Glomerular visceral epithelial cell (primary cell): ENCODE results near the gene ADGRG3.

ENCODE experiments used
- DNase-seq: peaks from one replicate; pipeline ENCODE4 v3.0.0-alpha.2; 2016; ENCODE audit errors: extremely low spot score

The ADGRG3 gene

GRCh38 chr16:57679767-57680482, 11.8 kb downstream of the ADGRG3 start:
- DNase-seq = no peak

GRCh38 chr16:57680842-57681375, 12.8 kb downstream of the ADGRG3 start:
- DNase-seq = no peak

DNA sequence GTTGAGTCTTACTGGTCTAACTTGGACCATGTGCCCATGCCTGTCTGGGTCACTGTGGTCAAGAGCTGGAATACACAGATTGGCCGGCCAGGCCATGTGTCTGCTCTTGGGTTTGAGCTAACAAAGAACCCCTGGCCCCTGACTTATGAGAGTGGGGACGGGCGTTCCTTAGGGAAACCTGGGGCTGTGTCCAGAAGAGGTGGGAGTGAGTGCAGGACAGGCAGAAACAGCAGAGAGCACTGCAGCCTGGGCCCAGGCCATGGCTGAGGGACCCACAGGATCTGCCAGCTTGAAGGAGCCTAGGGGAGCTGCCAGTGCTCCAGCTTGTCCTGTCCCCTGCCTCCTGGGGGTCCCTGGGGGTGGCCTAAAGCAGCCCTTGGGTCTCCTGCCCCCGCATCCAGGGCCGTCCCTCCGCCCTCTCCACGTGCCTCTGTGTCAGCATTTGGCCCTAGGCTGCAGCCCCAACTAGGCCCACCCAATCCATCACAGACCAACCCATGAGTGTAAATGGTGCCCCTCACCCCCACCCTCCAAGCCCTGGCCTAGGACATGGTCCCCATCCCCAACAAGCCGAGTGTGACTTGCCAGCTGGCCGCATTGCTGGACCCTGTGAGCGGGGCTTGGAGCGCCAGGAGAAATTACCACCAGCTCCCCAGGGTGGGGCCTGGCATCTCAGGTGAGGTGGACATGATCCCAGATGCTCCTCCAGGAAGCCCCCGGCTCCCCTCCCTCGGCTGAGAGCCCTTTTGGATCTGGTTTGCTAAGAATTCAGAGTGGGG, 14.0 kb downstream of the ADGRG3 start:
- no peak for DNase-seq

GRCh38 chr16:57682809-57683635, 14.9 kb downstream of the ADGRG3 start:
- no peak for DNase-seq

DNA sequence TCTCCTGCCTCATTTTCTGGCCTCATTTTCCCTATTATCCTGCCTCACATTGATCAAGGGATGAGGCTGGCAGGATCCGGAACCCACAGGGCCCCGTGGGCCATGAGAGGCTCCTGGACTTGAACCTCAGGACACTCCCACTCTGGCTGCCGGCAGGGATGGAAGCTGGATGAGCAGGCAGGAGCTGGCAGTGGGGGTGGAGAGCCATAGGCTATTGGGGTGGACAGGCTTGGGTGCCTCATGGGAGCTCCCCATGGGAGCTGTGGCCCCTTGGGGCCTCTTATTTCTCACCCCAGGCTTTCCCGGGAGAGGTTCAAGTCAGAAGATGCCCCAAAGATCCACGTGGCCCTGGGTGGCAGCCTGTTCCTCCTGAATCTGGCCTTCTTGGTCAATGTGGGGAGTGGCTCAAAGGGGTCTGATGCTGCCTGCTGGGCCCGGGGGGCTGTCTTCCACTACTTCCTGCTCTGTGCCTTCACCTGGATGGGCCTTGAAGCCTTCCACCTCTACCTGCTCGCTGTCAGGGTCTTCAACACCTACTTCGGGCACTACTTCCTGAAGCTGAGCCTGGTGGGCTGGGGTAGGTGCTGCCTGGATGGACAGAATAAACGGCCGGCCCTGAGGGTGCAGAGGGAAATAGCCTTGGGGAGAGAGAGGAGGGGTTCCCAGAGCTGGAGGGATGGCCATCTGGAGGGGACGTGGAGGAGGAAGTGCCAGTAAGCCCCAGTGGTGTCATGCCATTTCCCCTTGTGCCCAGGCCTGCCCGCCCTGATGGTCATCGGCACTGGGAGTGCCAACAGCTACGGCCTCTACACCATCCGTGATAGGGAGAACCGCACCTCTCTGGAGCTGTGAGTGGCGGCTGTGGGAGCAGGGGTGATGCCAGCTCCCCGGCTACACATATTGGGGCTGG, 15.8 kb downstream of the ADGRG3 start:
- DNase-seq = no peak

DNA sequence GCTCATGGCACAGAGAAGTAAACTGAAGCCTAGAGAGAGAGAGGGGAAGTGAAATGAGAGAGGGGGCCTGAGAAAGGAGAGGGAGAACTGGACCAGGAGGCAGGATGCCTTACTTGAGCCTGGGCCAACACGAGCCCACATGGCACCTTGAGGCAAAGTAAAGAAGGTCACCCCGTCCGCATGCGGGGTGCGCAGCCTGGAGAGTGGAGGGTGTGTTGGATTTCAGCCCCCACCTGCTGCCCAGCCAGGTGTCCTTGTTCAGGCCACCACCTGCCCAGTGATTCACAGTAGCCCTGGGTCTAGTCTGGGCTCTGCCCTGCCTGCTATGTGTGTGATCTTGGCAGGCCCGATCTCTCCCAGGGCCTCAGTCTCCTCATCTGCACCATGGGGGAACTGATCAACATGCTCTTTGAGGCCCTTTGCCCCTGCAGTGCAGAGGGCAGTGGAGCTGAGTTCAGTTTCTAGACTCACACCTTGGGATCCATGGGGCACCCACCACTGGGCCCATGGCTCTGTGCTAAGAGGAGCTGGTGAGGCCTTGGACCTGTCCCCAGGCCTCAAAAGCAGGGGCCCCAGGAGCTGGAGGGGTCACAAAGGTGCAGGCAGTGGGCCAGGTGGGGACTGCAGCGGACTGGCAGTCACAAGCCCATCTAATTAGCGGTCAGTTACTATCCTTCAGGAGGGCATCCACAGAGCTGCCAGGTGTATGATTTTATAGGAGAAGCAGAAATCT, 16.7 kb downstream of the ADGRG3 start:
- DNase-seq = no peak

DNA sequence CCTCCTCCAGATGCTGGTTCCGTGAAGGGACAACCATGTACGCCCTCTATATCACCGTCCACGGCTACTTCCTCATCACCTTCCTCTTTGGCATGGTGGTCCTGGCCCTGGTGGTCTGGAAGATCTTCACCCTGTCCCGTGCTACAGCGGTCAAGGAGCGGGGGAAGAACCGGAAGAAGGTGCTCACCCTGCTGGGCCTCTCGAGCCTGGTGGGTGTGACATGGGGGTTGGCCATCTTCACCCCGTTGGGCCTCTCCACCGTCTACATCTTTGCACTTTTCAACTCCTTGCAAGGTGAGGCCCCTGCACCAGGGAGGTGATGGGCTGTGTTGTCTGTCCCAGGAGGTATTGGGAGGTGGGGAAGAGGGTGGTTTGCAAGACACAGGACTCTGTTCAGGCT, 17.5 kb downstream of the ADGRG3 start:
- DNase-seq = no peak

GRCh38 chr16:57686577-57686976, 18.5 kb downstream of the ADGRG3 start:
- no peak for DNase-seq

DNA sequence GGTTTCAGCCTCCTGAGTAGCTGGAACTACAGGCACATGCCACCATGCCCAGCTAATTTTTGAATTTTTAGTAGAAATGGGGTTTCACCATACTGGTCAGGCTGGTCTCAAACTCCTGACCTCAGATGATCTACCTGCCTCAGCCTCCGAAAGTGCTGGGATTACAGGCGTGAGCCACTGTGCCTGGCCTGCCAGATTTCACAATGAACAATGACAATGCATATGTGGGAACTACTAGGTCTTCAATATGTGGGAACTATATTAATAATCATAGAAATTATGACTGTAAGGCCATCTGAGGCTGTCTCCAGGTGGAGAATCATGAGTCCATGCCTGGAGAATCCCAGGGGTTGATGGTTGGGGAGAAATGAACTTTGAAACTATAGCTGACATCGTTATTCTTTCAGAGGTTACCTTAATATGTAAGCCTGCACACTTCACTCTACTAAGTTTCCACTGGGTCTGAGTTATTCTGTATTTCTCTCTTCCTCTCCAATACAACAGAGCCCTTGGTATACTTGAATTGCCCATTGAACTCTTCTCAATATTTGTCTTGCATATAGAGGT, 19.3 kb downstream of the ADGRG3 start:
- DNase-seq = no peak

DNA sequence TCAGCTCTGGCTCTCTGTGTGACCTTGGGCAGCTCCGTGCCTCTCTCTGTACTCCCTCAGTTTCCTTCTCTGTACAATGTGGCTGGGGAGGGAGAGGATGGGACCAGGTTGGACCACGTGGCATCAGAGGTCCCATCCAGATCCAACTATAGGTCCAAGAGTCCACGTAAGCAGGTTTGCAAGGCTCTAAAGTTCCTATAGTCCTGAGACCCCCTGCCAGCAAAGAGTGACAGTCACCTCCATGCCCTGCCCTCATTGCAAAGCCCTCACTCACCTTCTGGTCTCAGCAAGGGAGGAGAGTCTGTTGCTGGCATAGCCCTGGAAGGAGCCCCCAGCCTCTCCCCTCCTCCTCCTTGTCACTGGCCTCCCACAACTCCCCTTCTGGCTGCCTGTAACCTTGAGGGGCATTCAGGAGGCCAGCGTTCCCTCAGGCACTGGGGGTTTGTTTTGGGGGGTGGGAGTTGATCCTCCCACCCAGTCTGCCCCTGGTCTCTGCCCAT, 20.4 kb downstream of the ADGRG3 start:
- DNase-seq = no peak

DNA sequence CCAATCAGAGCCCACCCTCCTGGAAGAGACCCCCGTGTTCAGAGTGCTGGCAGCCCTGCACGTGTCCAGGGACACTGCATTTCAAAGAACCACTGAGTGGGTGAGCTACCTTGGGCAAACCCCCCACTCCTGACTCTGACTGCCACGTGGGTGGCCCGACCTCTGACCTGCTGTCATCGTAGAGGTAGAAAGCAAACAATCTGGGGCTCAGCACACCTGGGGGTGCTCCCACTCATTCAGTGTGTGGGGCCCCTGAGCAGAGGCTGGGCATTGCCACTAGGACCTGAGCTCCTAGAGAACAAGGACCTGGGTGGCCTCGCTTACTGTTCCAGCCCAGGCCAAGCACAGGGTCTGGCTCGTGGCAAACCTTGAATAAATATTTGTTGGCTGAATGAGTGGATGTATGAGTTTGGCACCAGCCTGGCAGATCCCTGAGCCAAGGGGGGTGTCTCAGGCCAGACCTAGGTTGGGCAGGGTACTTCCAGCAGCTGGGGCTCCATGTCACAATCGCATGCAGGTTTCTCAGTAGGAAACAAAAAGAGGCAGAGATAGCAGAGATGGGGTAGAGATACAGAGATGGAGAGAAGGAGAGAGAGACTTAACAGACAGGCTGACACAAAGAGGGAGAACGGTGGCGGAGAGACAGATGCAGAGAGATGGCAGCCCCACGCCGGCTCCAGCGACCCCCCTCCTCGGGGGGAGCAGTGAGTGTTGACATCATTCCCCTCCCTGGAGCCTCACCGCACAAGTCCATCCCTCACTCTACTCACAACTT, 21.1 kb downstream of the ADGRG3 start:
- DNase-seq = no peak

GRCh38 chr16:57689762-57690558, 21.9 kb downstream of the ADGRG3 start:
- no peak for DNase-seq

DNA sequence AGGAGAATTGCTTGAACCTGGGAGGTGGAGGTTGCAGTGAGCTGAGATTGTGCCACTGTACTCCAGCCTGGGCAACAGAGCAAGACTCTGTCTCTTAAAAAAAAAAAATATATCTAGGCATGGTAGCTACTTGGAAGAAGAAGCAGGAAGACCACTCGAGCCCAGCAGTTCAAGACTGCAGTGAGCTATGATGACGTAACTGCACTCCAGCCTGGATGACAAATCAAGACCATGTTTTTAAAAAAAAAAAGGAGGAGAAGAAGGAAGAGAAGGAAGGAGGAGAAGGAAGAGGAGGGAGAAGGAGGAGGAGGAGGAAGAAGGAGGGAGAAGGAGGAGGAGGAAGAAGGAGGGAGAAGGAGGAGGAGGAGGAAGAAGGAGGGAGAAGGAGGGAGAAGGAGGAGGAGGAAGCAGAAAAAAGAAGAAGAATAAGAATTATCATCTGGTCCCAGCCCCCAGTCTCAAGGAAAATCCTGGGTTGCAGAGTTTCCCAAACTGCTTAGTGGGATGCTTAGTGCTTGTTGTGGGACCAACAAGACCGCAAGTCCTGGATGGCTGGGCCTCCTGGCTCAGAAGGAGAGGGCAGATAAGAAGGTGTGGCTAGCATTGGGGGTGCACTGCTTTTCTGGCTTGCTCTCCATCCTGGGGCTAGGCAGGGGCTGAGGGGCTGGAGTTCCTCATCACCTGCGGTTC, 22.8 kb downstream of the ADGRG3 start:
- DNase-seq = no peak

GRCh38 chr16:57692636-57693035, 24.5 kb downstream of the ADGRG3 start:
- no peak for DNase-seq

GRCh38 chr16:57693550-57693949, 25.4 kb downstream of the ADGRG3 start:
- DNase-seq = no peak

DNA sequence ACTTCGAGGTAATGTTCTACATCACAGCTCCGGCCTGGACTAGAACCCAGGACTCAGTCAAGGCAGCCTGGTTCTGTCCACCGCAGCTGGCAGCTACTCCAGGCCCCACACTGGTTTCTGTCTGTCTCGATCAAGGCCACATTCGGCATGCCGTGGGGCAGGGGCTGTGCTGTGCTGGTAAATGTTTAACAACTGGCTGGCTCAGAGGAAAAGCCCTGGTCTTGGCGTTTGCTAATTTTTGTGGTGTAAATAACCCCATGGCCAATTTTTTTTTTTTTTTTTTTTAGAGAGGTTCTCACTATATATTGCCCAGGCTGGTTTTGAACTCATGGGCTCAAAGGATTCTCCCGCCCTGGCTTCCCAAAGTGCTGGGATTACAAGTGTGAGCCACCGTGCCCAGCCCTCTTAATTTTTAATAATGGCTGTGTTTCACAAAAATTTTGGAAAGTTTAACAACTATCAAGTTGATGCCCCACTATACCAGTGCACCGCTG, 26.2 kb downstream of the ADGRG3 start:
- DNase-seq = no peak
